SK-N-SH (cell line): ENCODE measurements around the gene CLDN6. TPM values are rescaled to one million over a fixed set of nuclear protein-coding genes. Genes with fewer than 3 reads are reported as not detected.

Experiments
- CTCF ChIA-PET: fragments of 300-600, 350-600 bp; formaldehyde crosslinking; extraction: SDS; loops from one replicate; lab custom pipeline; 2021; lab: Yijun Ruan, JAX
- POLR2A ChIA-PET: fragments of 350-600 bp; sonication (Branson Sonifier 250); formaldehyde crosslinking; extraction: SDS; loops from one replicate; lab custom pipeline; 2020; ENCODE audit warnings: antibody characterized with exemption, inconsistent platforms; lab: Yijun Ruan, JAX
- DNase-seq: peaks from one replicate; pipeline ENCODE4 v3.0.0; 2012
- H2AFZ ChIP-seq: fragments of 200-600 bp; sonication (generic); 2 replicates; pipeline ENCODE4 v1.8.1; 2016; ENCODE audit warnings: antibody characterized with exemption, mild to moderate bottlenecking, low read depth
- H3F3A ChIP-seq: fragments of 200-600 bp; sonication (generic); replicated peaks from 2 replicates; pipeline ENCODE3; 2016; ENCODE audit warnings: antibody characterized with exemption, mild to moderate bottlenecking; ENCODE audit not compliant: insufficient read depth
- H3K27ac ChIP-seq, 2 experiments: fragments of 200-500 bp in 1 of 2; fragments of 200-600 bp in 1 of 2; sonication (Bioruptor generic) in 1 of 2; sonication (generic), shearing (Covaris generic) in 1 of 2; 2 replicates each; pipeline versions ENCODE4 v1.5.1 to v1.6.1; 2014 to 2016; ENCODE audit warnings: low read depth in 2 of 2, inconsistent platforms in 1 of 2, low read length in 1 of 2, mild to moderate bottlenecking in 1 of 2, mixed read lengths in 1 of 2
- H3K27me3 ChIP-seq: fragments of 200-600 bp; sonication (generic), shearing (Covaris generic); 2 replicates; pipeline ENCODE4 v1.6.1; 2016; ENCODE audit warnings: mixed run types; ENCODE audit not compliant: insufficient read depth
- H3K36me3 ChIP-seq, 2 experiments: fragments of 200-500 bp in 1 of 2; fragments of 200-600 bp in 1 of 2; sonication (Bioruptor generic) in 1 of 2; sonication (generic) in 1 of 2; replicated peaks in 1 of 2; 2 replicates each; pipeline versions ENCODE3 to v1.5.1; 2014 to 2016; ENCODE audit warnings: low read length in 1 of 2, mild to moderate bottlenecking in 1 of 2; ENCODE audit not compliant: insufficient read depth in 2 of 2, control insufficient read depth in 1 of 2
- H3K4me1 ChIP-seq, 2 experiments: fragments of 200-500 bp in 1 of 2; fragments of 200-600 bp in 1 of 2; sonication (Bioruptor generic) in 1 of 2; sonication (generic), shearing (Covaris generic) in 1 of 2; 2 replicates each; pipeline versions ENCODE4 v1.5.1 to v1.6.1; 2014 to 2016; ENCODE audit warnings: low read depth in 1 of 2, low read length in 1 of 2, mixed run types in 1 of 2; ENCODE audit not compliant: insufficient read depth in 2 of 2, control insufficient read depth in 1 of 2
- H3K4me2 ChIP-seq: fragments of 200-600 bp; sonication (generic), shearing (Covaris generic); 2 replicates; pipeline ENCODE4 v1.6.1; 2017; ENCODE audit warnings: mixed run types
- H3K4me3 ChIP-seq, 2 experiments: fragments of 200-500 bp in 1 of 2; fragments of 200-600 bp in 1 of 2; sonication (Bioruptor generic) in 1 of 2; sonication (generic), shearing (Covaris generic) in 1 of 2; 2 replicates each; pipeline versions ENCODE4 v1.5.1 to v1.8.1; 2014 to 2016; ENCODE audit warnings: low read depth in 2 of 2, inconsistent platforms in 1 of 2, low read length in 1 of 2, mild to moderate bottlenecking in 1 of 2, mixed read lengths in 1 of 2, moderate library complexity in 1 of 2
- H3K79me2 ChIP-seq: fragments of 200-600 bp; sonication (generic); 2 replicates; pipeline ENCODE4 v1.8.1; 2017; ENCODE audit warnings: mild to moderate bottlenecking; ENCODE audit not compliant: insufficient read depth
- H3K9ac ChIP-seq: fragments of 200-600 bp; sonication (generic); 2 replicates; pipeline ENCODE4 v1.6.1; 2017; ENCODE audit warnings: mixed run types
- H3K9me2 ChIP-seq: fragments of 200-600 bp; sonication (generic); 2 replicates; pipeline ENCODE4 v1.6.1; 2017; ENCODE audit warnings: mixed run types
- H3K9me3 ChIP-seq: fragments of 200-600 bp; sonication (generic); 2 replicates; pipeline ENCODE4 v1.6.1; 2017; ENCODE audit warnings: mixed run types, mild to moderate bottlenecking, moderate library complexity
- H4K20me1 ChIP-seq: fragments of 200-600 bp; sonication (generic); 2 replicates; pipeline ENCODE4 v1.6.1; 2017; ENCODE audit warnings: mild to moderate bottlenecking, mixed run types; ENCODE audit not compliant: insufficient read depth
- CHD2 ChIP-seq: fragments of 150-350 bp; IDR thresholded peaks from 2 replicates; pipeline ENCODE4 v1.6.1; 2018; ENCODE audit warnings: low read length; ENCODE audit not compliant: partially characterized antibody
- CTCF ChIP-seq: fragments of 200-600 bp; sonication (generic); IDR thresholded peaks from 2 replicates; pipeline ENCODE4 v1.6.1; 2017; ENCODE audit warnings: antibody characterized with exemption, mild to moderate bottlenecking, moderate library complexity
- ELF1 ChIP-seq: IDR thresholded peaks from 2 replicates; pipeline ENCODE4 v1.4.0; 2012
- EP300 ChIP-seq, 2 experiments: IDR thresholded peaks; 2 replicates each; pipeline versions ENCODE4 v1.4.0 to v1.6.1; 2012; ENCODE audit warnings: borderline replicate concordance in 1 of 2, low read depth in 1 of 2, low read length in 1 of 2
- EZH2phosphoT487 ChIP-seq: fragments of 200-600 bp; sonication (generic); IDR thresholded peaks from 2 replicates; pipeline ENCODE4 v1.6.1; 2017; ENCODE audit warnings: low read depth, mixed run types, mild to moderate bottlenecking, antibody characterized with exemption, moderate library complexity, borderline replicate concordance
- FOSL2 ChIP-seq: IDR thresholded peaks from 2 replicates; pipeline ENCODE4 v1.4.0; 2012; ENCODE audit warnings: low read depth, mild to moderate bottlenecking, moderate library complexity, borderline replicate concordance
- FOXJ3 ChIP-seq: sonication (generic); formaldehyde crosslinking; IDR thresholded peaks from 2 replicates; pipeline ENCODE4 v1.5.1; 2020; ENCODE audit warnings: mild to moderate bottlenecking, missing genetic modification reagents
- FOXM1 ChIP-seq: IDR thresholded peaks from 2 replicates; pipeline ENCODE4 v1.4.0; 2012; ENCODE audit warnings: low read depth, mild to moderate bottlenecking
- GABPA ChIP-seq: IDR thresholded peaks from 2 replicates; pipeline ENCODE4 v1.4.0; 2012; ENCODE audit warnings: low read depth, mild to moderate bottlenecking
- GATA2 ChIP-seq: sonication (generic); formaldehyde crosslinking; IDR thresholded peaks from 2 replicates; pipeline ENCODE4 v1.5.0; 2020; ENCODE audit warnings: mild to moderate bottlenecking, missing genetic modification reagents
- JUND ChIP-seq: IDR thresholded peaks from 2 replicates; pipeline ENCODE4 v1.4.0; 2012
- MAX ChIP-seq: IDR thresholded peaks from 2 replicates; pipeline ENCODE4 v1.4.0; 2012; ENCODE audit warnings: low read depth
- MEF2A ChIP-seq: IDR thresholded peaks from 2 replicates; pipeline ENCODE4 v1.4.0; 2012; ENCODE audit warnings: low read depth, borderline replicate concordance
- NFIC ChIP-seq: IDR thresholded peaks from 2 replicates; pipeline ENCODE4 v1.4.0; 2012; ENCODE audit warnings: borderline replicate concordance
- PBX3 ChIP-seq: IDR thresholded peaks from 2 replicates; pipeline ENCODE4; 2012
- POLR2AphosphoS5 ChIP-seq: IDR thresholded peaks from 2 replicates; pipeline ENCODE4 v1.6.1; 2012; ENCODE audit warnings: low read depth, low read length
- RAD21 ChIP-seq: IDR thresholded peaks from 2 replicates; pipeline ENCODE4 v1.6.1; 2012; ENCODE audit warnings: mild to moderate bottlenecking, low read length
- RCOR1 ChIP-seq: fragments of 150-350 bp; IDR thresholded peaks from 2 replicates; pipeline ENCODE4 v1.6.1; 2017; ENCODE audit warnings: antibody characterized with exemption, low read length
- RFX5 ChIP-seq: IDR thresholded peaks from 2 replicates; pipeline ENCODE4 v1.6.1; 2012; ENCODE audit warnings: mild to moderate bottlenecking, improper control_type of control experiment, low read length
- SIN3A ChIP-seq: IDR thresholded peaks from 2 replicates; pipeline ENCODE4 v1.6.1; 2012; ENCODE audit warnings: low read depth, mild to moderate bottlenecking, low read length, moderate library complexity, borderline replicate concordance
- TAF1 ChIP-seq: IDR thresholded peaks from 2 replicates; pipeline ENCODE4 v1.6.1; 2012; ENCODE audit warnings: low read depth, mild to moderate bottlenecking, low read length, moderate library complexity, borderline replicate concordance
- TEAD4 ChIP-seq: IDR thresholded peaks from 2 replicates; pipeline ENCODE4 v1.4.0; 2012; ENCODE audit warnings: mild to moderate bottlenecking, borderline replicate concordance; ENCODE audit not compliant: insufficient read depth
- YY1 ChIP-seq: IDR thresholded peaks from 2 replicates; pipeline ENCODE4 v1.4.0; 2012; ENCODE audit warnings: low read depth, mild to moderate bottlenecking
- ZBTB33 ChIP-seq: IDR thresholded peaks from 2 replicates; pipeline ENCODE4 v1.4.0; 2012; ENCODE audit warnings: low read depth, borderline replicate concordance
- WGBS: methylation state at CpG from one replicate; pipeline ENCODE4 v1.1.6; 2017; ENCODE audit warnings: low lambda C conversion rate; 5-methylcytosine and 5-hydroxymethylcytosine counted together
- polyA plus RNA-seq, 3 experiments: library from polyadenylated mRNA; depleted of rRNA; stranded (reverse); fragments of >200 nt; gene quantifications; 2 replicates each; pipeline ENCODE4 v1.2.3, GENCODE V29; 2012
- TF ChIP-seq, protein P1 (sequence below): IDR thresholded peaks from 2 replicates; pipeline ENCODE4 v1.4.0; 2012; ENCODE audit warnings: low read depth, borderline replicate concordance
- TF ChIP-seq, protein P2 (sequence below): fragments of 150-350 bp; IDR thresholded peaks from 2 replicates; pipeline ENCODE4 v1.6.1; 2016; ENCODE audit warnings: mild to moderate bottlenecking, low read depth, low read length

Gene CLDN6
- polyA plus RNA-seq, 1 of the 3 experiments (the other 2 are of a cell fraction), result 0.20 TPM

GRCh38 chr16:3023669-3024478, 5.9 kb upstream of the CLDN6 start, which contains the start of the genes HCFC1R1 and THOC6:
HCFC1R1 (minus strand) TSS chr16:3023942; CDS start chr16:3023941, 1 bp downstream.
THOC6 (plus strand) TSS chr16:3024035; CDS start chr16:3024327, 292 bp downstream.
- H3K36me3 ChIP-seq, result peaks cover 21 to 26% of the 10 kb centered on the region in 2 experiments
- ChIA-PET POLR2A (interaction anchor here (0.6 kb wide), 1 partner anchor 28 kb away, joined by 3 read pairs; no protein-coding TSS in a partner anchor), CTCF (interaction anchor here (0.7 to 8.5 kb wide), 5 partner anchors 7 to 67 kb away, joined by 3 to 111 read pairs (median 4); no protein-coding TSS in a partner anchor)
- DNase-seq, result peak; percentile 92
- H3K79me2 ChIP-seq, result peaks cover 11% of the 10 kb centered on the region; the same call in 1 of the 2 replicates
- peak within 1 kb of the TSS; percentile 100 for H3K9ac ChIP-seq
- H2AFZ ChIP-seq, result no peak within 1 kb of the TSS
- WGBS, result under 1% methylated on average over 48 of the region's 69 CpGs
- peak within 1 kb of the TSS; percentile 99 for H3K4me2 ChIP-seq
- no peaks in the 10 kb centered on the region for H3K9me2 ChIP-seq
- H3K27me3 ChIP-seq, result no peaks in the 10 kb centered on the region
- peak within 1 kb of the TSS; percentile 94 to 99 for H3K27ac ChIP-seq
- H3K4me1 ChIP-seq, result peaks cover 8 to 30% of the 10 kb centered on the region in 2 experiments; a peak in 3 of 4 replicates
- H4K20me1 ChIP-seq, result peaks cover 17% of the 10 kb centered on the region
- H3K9me3 ChIP-seq, result no peaks in the 10 kb centered on the region
- peaks cover 53% of the 10 kb centered on the region for H3F3A ChIP-seq
- peak within 1 kb of the TSS; percentile 80 to 88 for H3K4me3 ChIP-seq
- TF ChIP-seq GATA2 (CRISPR knock-in tag), result no peak
- TF ChIP-seq MEF2A, result no peak
- TF ChIP-seq GABPA, result peak; percentile 58; the same call in 1 of the 2 replicates
- TF ChIP-seq JUND, result peak; percentile 70; the same call in 1 of the 2 replicates
- peak; percentile 94 for TF ChIP-seq ZBTB33
- peak; percentile 75; the same call in 1 of the 2 replicates for TF ChIP-seq SIN3A
- no peak; a peak in 1 of 4 replicates for TF ChIP-seq EP300 (IDR thresholded peaks at IDR 0.05; ENCODE audit: borderline replicate concordance in 1 of 2, low read depth in 1 of 2, low read length in 1 of 2)
- TF ChIP-seq EZH2phosphoT487, result no peak
- no peak for TF ChIP-seq CTCF
- no peak for TF ChIP-seq FOXJ3 (CRISPR knock-in tag)
- TF ChIP-seq RAD21, result no peak
- no peak; the same call in 1 of the 2 replicates for TF ChIP-seq YY1
- TF ChIP-seq ELF1, result peak; percentile 71
- TF ChIP-seq CHD2, result peak; percentile 98
- no peak for TF ChIP-seq RFX5
- TF ChIP-seq, protein P1, sequence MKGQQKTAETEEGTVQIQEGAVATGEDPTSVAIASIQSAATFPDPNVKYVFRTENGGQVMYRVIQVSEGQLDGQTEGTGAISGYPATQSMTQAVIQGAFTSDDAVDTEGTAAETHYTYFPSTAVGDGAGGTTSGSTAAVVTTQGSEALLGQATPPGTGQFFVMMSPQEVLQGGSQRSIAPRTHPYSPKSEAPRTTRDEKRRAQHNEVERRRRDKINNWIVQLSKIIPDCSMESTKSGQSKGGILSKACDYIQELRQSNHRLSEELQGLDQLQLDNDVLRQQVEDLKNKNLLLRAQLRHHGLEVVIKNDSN, result peak; percentile 94
- peak; percentile 91 for TF ChIP-seq POLR2AphosphoS5
- TF ChIP-seq NFIC, result no peak; the same call in 1 of the 2 replicates
- TF ChIP-seq RCOR1, result no peak
- TF ChIP-seq, protein P2, sequence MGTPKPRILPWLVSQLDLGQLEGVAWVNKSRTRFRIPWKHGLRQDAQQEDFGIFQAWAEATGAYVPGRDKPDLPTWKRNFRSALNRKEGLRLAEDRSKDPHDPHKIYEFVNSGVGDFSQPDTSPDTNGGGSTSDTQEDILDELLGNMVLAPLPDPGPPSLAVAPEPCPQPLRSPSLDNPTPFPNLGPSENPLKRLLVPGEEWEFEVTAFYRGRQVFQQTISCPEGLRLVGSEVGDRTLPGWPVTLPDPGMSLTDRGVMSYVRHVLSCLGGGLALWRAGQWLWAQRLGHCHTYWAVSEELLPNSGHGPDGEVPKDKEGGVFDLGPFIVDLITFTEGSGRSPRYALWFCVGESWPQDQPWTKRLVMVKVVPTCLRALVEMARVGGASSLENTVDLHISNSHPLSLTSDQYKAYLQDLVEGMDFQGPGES, result no peak
- TF ChIP-seq FOSL2, result peak; percentile 22; the same call in 1 of the 2 replicates
- peak; percentile 13; the same call in 1 of the 2 replicates for TF ChIP-seq TAF1
- peak; percentile 74 for TF ChIP-seq TEAD4
- no peak; the same call in 1 of the 2 replicates for TF ChIP-seq FOXM1
- peak; percentile 82; the same call in 1 of the 2 replicates for TF ChIP-seq MAX
- peak; percentile 84 for TF ChIP-seq PBX3
